Measurements from ENCODE around the gene BIRC6. TPM values are rescaled to one million over a fixed set of nuclear protein-coding genes. Genes with fewer than 3 reads are reported as not detected.

The BIRC6 gene
- total RNA-seq, 2 experiments from 2014 or later = 81.2 to 125 TPM

GRCh38 chr2:32504877-32505478 lies 148.2 kb downstream of the BIRC6 start:
- Histone ChIP-seq H3K4me3 (ENCODE audit: low read depth, low read length, poor library complexity, severe bottlenecking) (no peak overlapping the region), H3K79me2 (ENCODE audit: insufficient read depth, low read depth, low read length) (no peaks in the 10 kb centered on the region), H2AFZ (ENCODE audit: low read length) (no peak overlapping the region), H4K20me1 (ENCODE audit: insufficient read depth, low read length) (no peaks in the 10 kb centered on the region), H3K9me2 (ENCODE audit: insufficient read depth, low read length) (no peaks in the 10 kb centered on the region), H3K9me3 (ENCODE audit: low read length) (no peaks in the 10 kb centered on the region), H3K4me2 (ENCODE audit: low read length) (no peak overlapping the region), H3K27ac (ENCODE audit: low read depth, low read length, poor library complexity, severe bottlenecking) (no peak overlapping the region), H3K36me3 (ENCODE audit: insufficient read depth, low read length) (peaks cover 84% of the 10 kb centered on the region), H3K4me1 (ENCODE audit: insufficient read depth, low read length, poor library complexity, severe bottlenecking) (no peaks in the 10 kb centered on the region)
- BruUV-seq (replicated peaks) = no TSS peak
- DNase-seq (ENCODE audit: low spot score) = no peak
- POLR2A ChIA-PET = interaction anchor here (0.8 to 1.2 kb wide), 3 partner anchors 12 to 14 kb away, joined by 3 to 5 read pairs (median 4); no protein-coding TSS in a partner anchor
- CTCF ChIA-PET (ENCODE audit: unreplicated experiment) = no interaction called here
- no peak for TF ChIP-seq EZH2phosphoT487 (IDR thresholded peaks at IDR 0.05; ENCODE audit: borderline replicate concordance, low read depth, low read length)
- TF ChIP-seq CTCF (conservative IDR thresholded peaks at IDR 0.05; ENCODE audit: low read length) = no peak
- intact Hi-C loops (cut with micrococcal nuclease; ENCODE audit: unreplicated experiment) = no loop called here

- Histone ChIP-seq H3K4me2 (ENCODE audit: low read length) (no peak overlapping the region), H3K9me3 (ENCODE audit: low read length) (no peaks in the 10 kb centered on the region), H3K9me2 (ENCODE audit: insufficient read depth, low read length) (no peaks in the 10 kb centered on the region), H3K4me3 (ENCODE audit: low read depth, low read length, poor library complexity, severe bottlenecking) (no peak overlapping the region), H3K36me3 (ENCODE audit: insufficient read depth, low read length) (peaks cover 82% of the 10 kb centered on the region), H3K79me2 (ENCODE audit: insufficient read depth, low read depth, low read length) (no peaks in the 10 kb centered on the region), H3K27ac (ENCODE audit: low read depth, low read length, poor library complexity, severe bottlenecking) (no peak overlapping the region), H2AFZ (ENCODE audit: low read length) (no peak overlapping the region), H3K4me1 (ENCODE audit: insufficient read depth, low read length, poor library complexity, severe bottlenecking) (no peaks in the 10 kb centered on the region), H4K20me1 (ENCODE audit: insufficient read depth, low read length) (no peaks in the 10 kb centered on the region)
- ChIA-PET POLR2A (interaction anchor here (0.9 kb wide), 1 partner anchor 13 kb away, joined by 3 read pairs; no protein-coding TSS in a partner anchor), CTCF (ENCODE audit: unreplicated experiment) (no interaction called here)
- intact Hi-C loops (cut with micrococcal nuclease; ENCODE audit: unreplicated experiment) = no loop called here
- TSS peak; percentile 11 for BruUV-seq (replicated peaks)
- TF ChIP-seq EZH2phosphoT487 (IDR thresholded peaks at IDR 0.05; ENCODE audit: borderline replicate concordance, low read depth, low read length) (no peak), CTCF (conservative IDR thresholded peaks at IDR 0.05; ENCODE audit: low read length) (no peak)
- DNase-seq (ENCODE audit: low spot score) = no peak
Observed at GRCh38 chr2:32506446-32506845, 149.6 kb downstream of the BIRC6 start.

- Histone ChIP-seq H4K20me1 (ENCODE audit: insufficient read depth, low read length) (no peaks in the 10 kb centered on the region), H3K4me1 (ENCODE audit: insufficient read depth, low read length, poor library complexity, severe bottlenecking) (no peaks in the 10 kb centered on the region), H3K27ac (ENCODE audit: low read depth, low read length, poor library complexity, severe bottlenecking) (no peak overlapping the region), H3K9me3 (ENCODE audit: low read length) (no peaks in the 10 kb centered on the region), H3K4me3 (ENCODE audit: low read depth, low read length, poor library complexity, severe bottlenecking) (no peak overlapping the region), H3K9me2 (ENCODE audit: insufficient read depth, low read length) (no peaks in the 10 kb centered on the region), H2AFZ (ENCODE audit: low read length) (no peak overlapping the region), H3K4me2 (ENCODE audit: low read length) (no peak overlapping the region), H3K36me3 (ENCODE audit: insufficient read depth, low read length) (peaks cover 86% of the 10 kb centered on the region), H3K79me2 (ENCODE audit: insufficient read depth, low read depth, low read length) (no peaks in the 10 kb centered on the region)
- intact Hi-C loops (cut with micrococcal nuclease; ENCODE audit: unreplicated experiment) = no loop called here
- TF ChIP-seq EZH2phosphoT487 (IDR thresholded peaks at IDR 0.05; ENCODE audit: borderline replicate concordance, low read depth, low read length) (no peak), CTCF (conservative IDR thresholded peaks at IDR 0.05; ENCODE audit: low read length) (no peak)
- BruUV-seq (replicated peaks) = no TSS peak
- DNase-seq (ENCODE audit: low spot score) = no peak
- POLR2A ChIA-PET = interaction anchor here (0.7 to 1.2 kb wide), 2 partner anchors 21 to 41 kb away, joined by 3 read pairs; no protein-coding TSS in a partner anchor
- CTCF ChIA-PET (ENCODE audit: unreplicated experiment) = no interaction called here
Observed at GRCh38 chr2:32514946-32515345, 158.1 kb downstream of the BIRC6 start.
